IPS-20b (cell line): Measurements from ENCODE around the gene APCDD1L.
"Not testable (repeated sequence)": the region's sequence is repeated elsewhere in the genome, so short reads cannot be mapped to it uniquely, and the experiment has no call there.

ENCODE experiments used
- H3K27ac ChIP-seq: one replicate; pipeline ENCODE4 v1.5.1; 2013; ENCODE audit warnings: low read length
- H3K27me3 ChIP-seq: 2 replicates; pipeline ENCODE4 v1.6.1; 2013; ENCODE audit warnings: mild to moderate bottlenecking, low read length, inconsistent platforms; ENCODE audit not compliant: insufficient read depth
- H3K36me3 ChIP-seq: 2 replicates; pipeline ENCODE4 v1.6.1; 2013; ENCODE audit warnings: low read depth, mild to moderate bottlenecking, inconsistent platforms, low read length, moderate library complexity; ENCODE audit not compliant: insufficient read depth
- H3K4me1 ChIP-seq: 2 replicates; pipeline ENCODE4 v1.6.1; 2013; ENCODE audit warnings: mild to moderate bottlenecking, control low read depth, inconsistent platforms, low read length, moderate library complexity; ENCODE audit not compliant: insufficient read depth
- H3K4me3 ChIP-seq: 2 replicates; pipeline ENCODE4 v1.5.1; 2013; ENCODE audit warnings: mild to moderate bottlenecking, low read length, inconsistent platforms
- H3K9ac ChIP-seq: 2 replicates; pipeline ENCODE4 v1.6.1; 2013; ENCODE audit warnings: low read depth, mild to moderate bottlenecking, inconsistent platforms, low read length, moderate library complexity
- H3K9me3 ChIP-seq: 2 replicates; pipeline ENCODE4 v1.6.1; 2013; ENCODE audit warnings: mild to moderate bottlenecking, low read depth, low read length, inconsistent platforms; ENCODE audit not compliant: insufficient read depth

The APCDD1L gene

GRCh38 chr20:58438970-58439808, 76.0 kb downstream of the APCDD1L start:
- Histone ChIP-seq H3K9ac (no peak overlapping the region), H3K9me3 (no peaks in the 10 kb centered on the region), H3K36me3 (peaks cover 10% of the 10 kb centered on the region), H3K4me3 (no peak overlapping the region), H3K4me1 (peaks cover 32% of the 10 kb centered on the region), H3K27ac (no peak overlapping the region), H3K27me3 (no peaks in the 10 kb centered on the region)

- no peak overlapping the region for H3K4me3 ChIP-seq
- no peak overlapping the region for H3K27ac ChIP-seq
- peaks cover 5% of the 10 kb centered on the region; the same call in 1 of the 2 replicates for H3K36me3 ChIP-seq
- H3K9ac ChIP-seq = no peak overlapping the region
- H3K4me1 ChIP-seq = peaks cover 31% of the 10 kb centered on the region
- H3K9me3 ChIP-seq = no peaks in the 10 kb centered on the region
- no peaks in the 10 kb centered on the region for H3K27me3 ChIP-seq
These were observed 78.1 kb downstream of the APCDD1L start for GRCh38 chr20:58436868-58437645.

- no peaks in the 10 kb centered on the region for H3K9me3 ChIP-seq
- peaks cover 28% of the 10 kb centered on the region for H3K4me1 ChIP-seq
- H3K9ac ChIP-seq = no peak overlapping the region
- no peak overlapping the region for H3K4me3 ChIP-seq
- no peak overlapping the region for H3K27ac ChIP-seq
- no peaks in the 10 kb centered on the region for H3K36me3 ChIP-seq
- no peaks in the 10 kb centered on the region for H3K27me3 ChIP-seq
These were observed 80.0 kb downstream of the APCDD1L start for GRCh38 chr20:58435237-58435636.

- Histone ChIP-seq H3K4me3 (no peak overlapping the region), H3K4me1 (peaks cover 28% of the 10 kb centered on the region), H3K9ac (no peak overlapping the region), H3K9me3 (no peaks in the 10 kb centered on the region), H3K36me3 (no peaks in the 10 kb centered on the region), H3K27me3 (no peaks in the 10 kb centered on the region), H3K27ac (no peak overlapping the region)
These were observed 80.9 kb downstream of the APCDD1L start for GRCh38 chr20:58434326-58434725.

- peaks cover 23% of the 10 kb centered on the region for H3K4me1 ChIP-seq
- no peaks in the 10 kb centered on the region for H3K9me3 ChIP-seq
- H3K4me3 ChIP-seq = no peak overlapping the region
- H3K36me3 ChIP-seq = no peaks in the 10 kb centered on the region
- no peaks in the 10 kb centered on the region for H3K27me3 ChIP-seq
- H3K9ac ChIP-seq = no peak overlapping the region
- H3K27ac ChIP-seq = no peak overlapping the region
These were observed 81.4 kb downstream of the APCDD1L start for GRCh38 chr20:58433759-58434158.

- Histone ChIP-seq H3K4me3 (no peak overlapping the region), H3K27ac (no peak overlapping the region), H3K4me1 (peaks cover 19% of the 10 kb centered on the region), H3K9ac (no peak overlapping the region), H3K27me3 (no peaks in the 10 kb centered on the region), H3K36me3 (no peaks in the 10 kb centered on the region; the same call in 1 of the 2 replicates), H3K9me3 (no peaks in the 10 kb centered on the region)
These were observed 82.1 kb downstream of the APCDD1L start for GRCh38 chr20:58433029-58433647.

GRCh38 chr20:58432186-58432954, 82.8 kb downstream of the APCDD1L start:
- H3K9me3 ChIP-seq = peaks cover under 1% of the 10 kb centered on the region; the same call in 1 of the 2 replicates
- H3K4me3 ChIP-seq = no peak overlapping the region
- H3K36me3 ChIP-seq = no peaks in the 10 kb centered on the region; the same call in 1 of the 2 replicates
- no peak overlapping the region for H3K27ac ChIP-seq
- H3K4me1 ChIP-seq = peaks cover 19% of the 10 kb centered on the region
- H3K9ac ChIP-seq = no peak overlapping the region
- no peaks in the 10 kb centered on the region for H3K27me3 ChIP-seq

GRCh38 chr20:58431134-58431533, 84.1 kb downstream of the APCDD1L start:
- Histone ChIP-seq H3K27ac (no peak overlapping the region), H3K36me3 (no peaks in the 10 kb centered on the region; the same call in 1 of the 2 replicates)

GRCh38 chr20:58429303-58429702, 85.9 kb downstream of the APCDD1L start:
- Histone ChIP-seq H3K9ac (no peak overlapping the region), H3K9me3 (peaks cover 13% of the 10 kb centered on the region; the same call in 1 of the 2 replicates), H3K36me3 (no peaks in the 10 kb centered on the region; the same call in 1 of the 2 replicates), H3K27ac (no peak overlapping the region), H3K4me1 (peaks cover 10% of the 10 kb centered on the region), H3K4me3 (no peak overlapping the region), H3K27me3 (no peaks in the 10 kb centered on the region)

More at GRCh38 chr20:58431134-58431533, 84.1 kb downstream of the APCDD1L start:
- Histone ChIP-seq H3K27me3 (no peaks in the 10 kb centered on the region), H3K4me1 (peaks cover 19% of the 10 kb centered on the region), H3K4me3 (no peak overlapping the region), H3K9me3 (peaks cover 12% of the 10 kb centered on the region; the same call in 1 of the 2 replicates), H3K9ac (no peak overlapping the region)

GRCh38 chr20:58428364-58428763, 86.8 kb downstream of the APCDD1L start:
- Histone ChIP-seq H3K4me1 (peaks cover 16% of the 10 kb centered on the region), H3K4me3 (no peak overlapping the region), H3K27me3 (no peaks in the 10 kb centered on the region), H3K36me3 (no peaks in the 10 kb centered on the region; the same call in 1 of the 2 replicates), H3K9ac (no peak overlapping the region), H3K27ac (no peak overlapping the region), H3K9me3 (peaks cover 13% of the 10 kb centered on the region; the same call in 1 of the 2 replicates)

GRCh38 chr20:58427571-58427970, 87.6 kb downstream of the APCDD1L start:
- H3K9me3 ChIP-seq = peaks cover 13% of the 10 kb centered on the region; the same call in 1 of the 2 replicates
- H3K36me3 ChIP-seq, H3K27ac ChIP-seq, H3K27me3 ChIP-seq, H3K9ac ChIP-seq, H3K4me3 ChIP-seq: not testable (repeated sequence)
- peaks cover 21% of the 10 kb centered on the region for H3K4me1 ChIP-seq
